GM18909 (cell line): ENCODE measurements around the gene NAALADL2.
"Not testable (repeated sequence)": the region's sequence is repeated elsewhere in the genome, so short reads cannot be mapped to it uniquely, and the experiment has no call there.

ENCODE experiments used
- ATAC-seq: cut with Tn5 transposase; IDR thresholded peaks from one replicate; pipeline ENCODE4 v1.9.1; 2021; ENCODE audit warnings: mild to moderate bottlenecking; ENCODE audit not compliant: unreplicated experiment, poor library complexity

The NAALADL2 gene

DNA sequence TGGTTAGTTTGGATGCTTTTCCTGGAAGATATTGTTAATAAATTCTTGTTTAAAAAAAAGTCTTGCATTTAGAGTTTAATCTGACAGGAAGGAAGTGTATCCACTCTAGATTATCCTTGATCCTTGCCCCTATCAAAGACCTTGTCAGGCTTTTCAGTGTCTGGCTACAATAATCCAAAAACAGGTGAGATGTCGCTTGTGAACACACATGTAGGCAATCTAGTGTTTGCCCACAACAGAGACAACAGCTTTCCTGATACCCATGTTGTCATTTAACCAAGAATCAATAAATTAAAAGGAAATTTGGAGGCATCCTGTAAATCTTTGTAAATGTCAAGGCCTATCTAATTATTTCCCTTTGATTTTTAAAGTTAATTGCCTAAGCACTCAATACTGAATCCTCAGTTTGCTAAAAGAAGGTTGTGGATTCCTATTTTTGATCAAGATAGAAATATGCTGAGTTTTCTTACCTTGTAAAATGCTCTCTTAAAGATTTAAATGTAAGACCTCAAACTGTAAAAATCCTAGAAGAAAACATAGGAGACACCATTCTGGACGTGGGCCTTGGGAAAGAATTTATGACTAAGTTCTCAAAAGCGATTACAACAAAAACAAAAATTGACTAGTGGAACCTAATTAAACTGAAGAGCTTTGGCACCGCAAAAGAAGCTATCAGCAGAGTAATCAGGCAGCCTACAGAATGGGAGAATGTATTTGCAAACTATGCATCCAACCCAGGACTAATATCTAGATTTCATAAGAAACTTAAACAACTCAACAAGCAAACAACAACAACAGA, 207.7 kb downstream of the NAALADL2 start:
- ATAC-seq: no peak

- ATAC-seq: no peak
Measured at GRCh38 chr3:175068587-175068986, 209.5 kb downstream of the NAALADL2 start.

DNA sequence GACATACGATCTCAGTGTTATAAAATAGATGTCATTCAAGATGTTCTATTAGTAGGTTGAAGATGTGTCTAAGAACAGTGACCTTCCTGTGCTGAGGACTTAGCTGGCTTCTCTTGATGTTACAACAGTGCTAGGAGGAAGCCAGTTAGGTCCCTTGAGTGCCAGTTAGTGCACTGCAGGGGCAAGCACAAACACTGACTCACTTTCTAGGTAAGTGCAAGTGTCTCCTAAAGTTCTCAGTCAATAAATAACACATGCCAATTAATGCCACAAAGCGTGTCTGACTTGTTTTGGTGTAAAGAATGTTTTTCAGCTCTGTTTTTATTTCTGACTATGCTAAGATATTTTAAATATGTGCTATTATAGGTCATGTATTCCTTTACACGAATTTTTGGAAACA, 211.8 kb downstream of the NAALADL2 start:
- no peak for ATAC-seq

- no peak for ATAC-seq
Measured at GRCh38 chr3:175073219-175073905, 214.2 kb downstream of the NAALADL2 start.

GRCh38 chr3:175075269-175075668, 216.1 kb downstream of the NAALADL2 start:
- no peak for ATAC-seq

DNA sequence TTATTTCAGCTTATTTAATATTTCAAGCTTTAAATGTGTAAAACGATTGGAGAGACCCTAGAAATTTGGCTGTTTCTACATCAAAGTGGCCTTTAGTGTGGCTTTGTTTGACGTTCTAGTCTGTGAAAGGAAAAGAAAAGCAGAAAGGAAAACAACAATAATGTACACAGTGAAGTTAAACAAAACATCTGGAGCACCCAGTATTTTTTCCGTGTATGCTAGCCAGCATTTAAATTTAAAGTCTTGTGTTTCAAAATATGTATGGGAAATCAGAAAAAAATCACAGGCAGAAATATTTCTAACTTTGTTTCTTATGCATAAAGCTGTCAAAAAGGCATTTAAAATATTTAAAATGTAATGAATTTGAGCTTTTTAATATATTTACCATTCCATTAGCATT, 218.1 kb downstream of the NAALADL2 start:
- ATAC-seq: no peak

DNA sequence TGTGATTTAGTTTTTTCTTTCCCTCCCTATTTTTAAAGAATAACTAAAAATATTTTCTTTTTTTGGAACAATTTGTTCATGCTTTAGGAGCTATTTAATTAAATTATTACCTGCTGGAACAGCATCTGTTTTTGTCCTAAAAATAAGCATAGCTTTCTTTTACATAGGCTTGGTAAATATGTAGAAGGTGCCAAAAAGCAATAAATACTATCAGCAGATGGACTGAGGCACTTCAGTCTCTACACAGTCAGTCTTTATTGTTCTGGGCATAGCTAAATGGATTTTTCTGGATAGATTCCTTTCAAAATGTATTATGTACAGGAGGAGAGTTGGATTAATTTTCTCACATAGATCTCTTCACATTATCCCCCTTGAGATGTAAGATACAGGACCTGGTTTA, 223.5 kb downstream of the NAALADL2 start:
- ATAC-seq: no peak

- ATAC-seq: not testable (repeated sequence)
Measured at GRCh38 chr3:175087128-175087527, 228.0 kb downstream of the NAALADL2 start.

GRCh38 chr3:175088766-175089380, 229.7 kb downstream of the NAALADL2 start:
- no peak for ATAC-seq

DNA sequence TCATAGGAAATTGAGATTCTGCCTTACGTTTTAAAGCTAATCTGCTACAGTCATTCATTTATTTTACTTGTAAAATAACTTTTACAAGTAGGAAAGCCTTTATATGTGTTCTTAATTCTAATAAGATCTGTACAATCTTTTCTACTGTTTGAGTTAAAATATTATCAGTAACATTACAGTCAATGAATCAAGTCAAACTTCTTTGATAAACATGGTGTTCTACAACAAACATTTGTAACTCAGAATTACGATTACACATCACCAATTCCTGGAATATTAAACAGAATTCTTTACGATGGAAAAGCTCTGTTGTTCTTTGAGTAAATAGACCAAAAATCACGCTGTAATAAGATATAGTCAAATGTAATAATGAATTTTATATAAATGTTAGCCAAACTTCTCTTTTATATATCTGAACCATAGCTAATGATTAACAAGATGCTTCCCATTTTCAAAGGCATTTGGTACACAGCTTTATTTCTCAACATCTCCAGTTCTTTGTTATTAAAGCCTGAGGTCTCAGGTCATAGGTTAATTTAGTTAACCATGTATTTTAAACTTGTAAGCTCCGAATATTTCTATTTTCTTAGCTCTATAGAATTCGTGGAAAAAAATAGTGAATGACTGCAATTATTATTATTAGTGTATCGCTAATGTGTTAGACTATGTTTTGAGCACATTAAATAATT, 232.4 kb downstream of the NAALADL2 start:
- no peak for ATAC-seq

DNA sequence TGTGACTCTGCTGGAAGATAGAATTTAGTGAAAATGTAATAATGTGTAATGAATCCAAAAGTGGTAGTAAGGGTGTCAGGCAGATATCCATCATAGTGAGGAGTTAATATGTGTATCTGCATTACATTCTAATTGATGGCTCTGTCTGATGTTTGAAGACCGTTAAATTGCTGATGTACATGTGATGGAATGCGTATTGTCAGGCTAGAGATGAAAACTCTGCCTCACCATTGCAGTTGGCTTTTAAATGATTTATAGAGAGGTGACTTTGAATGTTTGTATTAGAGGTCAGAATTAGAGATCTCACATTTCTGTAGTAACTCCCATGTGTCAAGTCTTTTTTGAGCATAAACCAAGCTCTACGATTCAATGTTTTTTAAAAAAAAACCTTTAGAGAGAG, 234.6 kb downstream of the NAALADL2 start:
- ATAC-seq: no peak

DNA sequence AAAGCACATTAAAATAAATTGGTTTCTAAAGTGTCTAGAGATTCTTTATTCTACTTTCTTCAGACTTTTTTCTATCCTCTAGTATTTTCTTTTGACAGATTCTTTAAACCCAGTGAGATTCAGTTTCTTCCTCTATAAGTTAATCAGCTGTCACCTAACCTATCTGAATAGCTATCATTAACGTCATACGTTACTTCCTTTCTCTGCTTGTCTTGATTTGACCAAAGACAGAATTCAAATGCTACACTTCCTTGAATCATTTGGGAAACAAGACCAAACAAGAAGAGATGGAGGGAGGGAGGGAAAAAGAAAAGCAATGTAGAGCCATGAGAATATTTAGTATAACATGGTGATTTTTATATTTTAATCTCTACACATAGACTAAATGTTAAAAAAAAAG, 235.2 kb downstream of the NAALADL2 start:
- ATAC-seq: no peak

DNA sequence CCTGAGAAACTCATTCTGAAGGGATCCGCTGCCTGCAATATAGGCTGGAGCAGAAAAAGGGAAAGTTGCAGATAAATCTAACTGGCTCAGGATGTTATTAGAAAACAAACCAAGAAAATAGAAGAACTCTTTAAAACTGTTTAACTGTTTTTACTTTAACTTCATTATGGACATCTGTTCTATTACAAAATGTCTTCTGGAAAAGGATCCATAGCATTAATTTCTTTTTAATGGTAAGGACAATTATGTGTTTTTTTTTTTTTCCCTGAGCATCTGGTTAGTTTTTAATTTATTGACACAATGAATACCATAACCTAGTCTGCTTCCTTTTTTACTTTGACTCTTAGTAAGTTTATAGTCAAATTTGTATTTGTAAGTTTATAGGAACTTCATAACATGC, 239.5 kb downstream of the NAALADL2 start:
- no peak for ATAC-seq

DNA sequence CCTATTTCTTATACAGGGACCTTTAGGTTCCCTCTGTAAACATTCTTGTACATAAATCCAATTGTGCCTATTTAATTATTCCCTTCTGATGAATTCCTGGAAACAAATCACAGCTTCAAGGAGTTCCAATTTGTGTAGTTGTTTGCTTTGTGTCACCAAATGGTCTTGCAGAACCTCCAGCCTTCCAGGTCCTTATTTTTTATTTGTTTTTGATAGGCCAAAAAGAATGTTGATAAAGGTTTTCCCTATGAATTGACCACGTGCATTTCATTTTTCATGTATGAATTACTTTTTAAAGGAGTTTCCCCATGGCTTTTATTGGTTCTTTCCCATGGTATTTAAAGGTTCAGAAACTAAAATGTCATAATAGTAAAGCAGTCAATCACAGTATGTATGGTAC, 243.0 kb downstream of the NAALADL2 start:
- no peak for ATAC-seq

DNA sequence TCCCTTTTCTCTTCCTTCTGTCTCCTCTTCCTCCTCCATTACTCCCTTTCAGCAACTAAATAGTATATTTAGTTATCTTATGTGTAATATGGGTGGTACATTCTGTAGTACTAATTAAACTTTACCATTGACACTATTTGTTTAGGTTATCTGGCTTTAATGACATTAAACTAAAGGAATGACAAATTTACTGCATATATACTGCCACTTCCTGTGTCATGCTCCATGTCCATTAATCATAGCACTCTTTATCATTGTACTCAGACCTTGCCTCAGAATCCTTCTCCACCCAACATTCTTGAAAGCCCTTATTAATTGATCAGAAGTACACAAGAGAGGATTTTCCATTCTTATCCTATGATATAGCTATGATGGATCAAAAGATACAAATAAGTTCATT, 244.2 kb downstream of the NAALADL2 start:
- no peak for ATAC-seq

GRCh38 chr3:175105066-175105465, 245.9 kb downstream of the NAALADL2 start:
- ATAC-seq: no peak

- no peak for ATAC-seq
Measured at GRCh38 chr3:175107231-175107630, 248.1 kb downstream of the NAALADL2 start.

DNA sequence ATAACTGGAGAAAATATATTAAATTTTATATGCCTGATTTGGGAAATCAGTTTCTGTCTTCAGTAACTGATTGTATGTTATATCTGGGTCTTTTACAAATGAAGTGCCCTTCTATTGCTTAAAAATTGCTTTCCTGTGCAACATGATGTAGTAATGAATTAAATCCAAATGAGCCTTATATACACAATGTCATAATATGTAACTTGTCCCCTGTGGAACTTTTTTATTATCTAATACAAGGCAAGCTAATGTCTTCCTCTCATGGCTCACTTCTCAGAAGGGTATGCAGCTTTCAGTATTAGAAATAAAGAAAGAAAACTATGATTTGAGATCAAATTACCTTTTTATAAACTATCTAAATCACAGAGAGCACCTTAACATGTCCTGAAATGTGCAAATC, 248.9 kb downstream of the NAALADL2 start:
- ATAC-seq: no peak

DNA sequence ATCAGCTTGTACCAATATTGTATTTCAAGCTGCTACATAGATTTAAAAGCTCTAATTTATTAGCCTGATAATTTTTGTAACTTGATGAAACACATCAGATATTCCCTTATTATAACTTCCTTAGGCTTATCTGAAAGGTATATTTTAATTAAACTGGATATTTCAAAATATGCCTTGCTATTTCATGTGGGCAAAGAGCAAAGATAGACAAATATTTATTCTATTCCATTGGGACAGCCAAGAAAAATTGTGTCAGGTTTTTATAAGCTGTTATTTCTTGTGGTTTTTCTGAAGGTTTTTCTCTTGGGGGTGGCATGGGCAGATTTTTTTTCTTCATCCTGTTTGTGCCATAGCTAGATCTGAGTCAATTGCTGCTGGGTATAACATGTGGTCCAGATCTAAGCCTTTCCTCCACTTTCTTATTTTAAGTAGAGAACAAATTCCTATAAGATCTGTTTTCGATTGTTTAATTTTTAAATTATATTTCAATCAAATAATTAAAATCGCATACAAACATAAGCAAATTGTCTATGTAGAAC, 249.5 kb downstream of the NAALADL2 start:
- ATAC-seq: no peak

DNA sequence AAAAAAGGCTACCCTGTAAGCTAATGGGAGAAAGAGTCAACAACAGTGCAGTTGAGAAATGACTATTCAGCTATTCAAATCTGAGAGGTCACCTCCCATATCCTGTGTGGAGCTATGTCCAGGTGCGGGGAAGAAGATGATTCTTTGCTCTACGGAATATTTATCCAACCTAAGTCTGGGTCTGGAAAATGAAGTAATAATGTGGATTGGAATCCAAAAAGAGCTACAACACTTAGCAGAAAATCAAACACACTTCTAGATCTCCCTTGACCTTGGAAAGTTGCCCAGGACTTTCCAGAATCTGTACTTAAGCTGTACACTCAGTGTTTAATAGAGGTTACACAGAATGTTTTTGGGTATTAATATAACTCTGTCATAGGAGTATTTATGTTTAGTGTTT, 251.9 kb downstream of the NAALADL2 start:
- ATAC-seq: no peak
